ENCODE measurements around the gene FOSL2. TPM values are rescaled to one million over a fixed set of nuclear protein-coding genes. Genes with fewer than 3 reads are reported as not detected.

Gene FOSL2
- total and polyA plus RNA-seq, 2 donors (not counting 1 experiment from before 2014, with no cell fraction given) = 2.5 to 37.7 TPM

DNA sequence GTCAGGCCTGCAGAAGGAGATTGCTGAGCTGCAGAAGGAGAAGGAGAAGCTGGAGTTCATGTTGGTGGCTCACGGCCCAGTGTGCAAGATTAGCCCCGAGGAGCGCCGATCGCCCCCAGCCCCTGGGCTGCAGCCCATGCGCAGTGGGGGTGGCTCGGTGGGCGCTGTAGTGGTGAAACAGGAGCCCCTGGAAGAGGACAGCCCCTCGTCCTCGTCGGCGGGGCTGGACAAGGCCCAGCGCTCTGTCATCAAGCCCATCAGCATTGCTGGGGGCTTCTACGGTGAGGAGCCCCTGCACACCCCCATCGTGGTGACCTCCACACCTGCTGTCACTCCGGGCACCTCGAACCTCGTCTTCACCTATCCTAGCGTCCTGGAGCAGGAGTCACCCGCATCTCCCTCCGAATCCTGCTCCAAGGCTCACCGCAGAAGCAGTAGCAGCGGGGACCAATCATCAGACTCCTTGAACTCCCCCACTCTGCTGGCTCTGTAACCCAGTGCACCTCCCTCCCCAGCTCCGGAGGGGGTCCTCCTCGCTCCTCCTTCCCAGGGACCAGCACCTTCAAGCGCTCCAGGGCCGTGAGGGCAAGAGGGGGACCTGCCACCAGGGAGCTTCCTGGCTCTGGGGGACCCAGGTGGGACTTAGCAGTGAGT, 19.4 kb downstream of the FOSL2 start:
- Histone ChIP-seq H3K9ac (ENCODE audit: low read length) (no peak overlapping the region), H3K27me3 (replicated peaks in 1 of 4; ENCODE audit: control extremely low read depth in 1 of 4, control insufficient read depth in 3 of 4, insufficient read depth in 4 of 4, low read length in 3 of 4) (no peaks in the 10 kb centered on the region), H3K9me3 (ENCODE audit: control extremely low read depth in 1 of 3, control insufficient read depth in 2 of 3, insufficient read depth in 1 of 3, low read length in 2 of 3) (no peaks in the 10 kb centered on the region), H3K79me2 (ENCODE audit: control insufficient read depth, insufficient read depth, low read length) (no peaks in the 10 kb centered on the region), H2AFZ (ENCODE audit: insufficient read depth, low read depth, low read length, poor library complexity, severe bottlenecking) (no peak overlapping the region), H3K4me2 (replicated peaks; ENCODE audit: low read depth, low read length, poor library complexity, severe bottlenecking) (no peak overlapping the region), H3K4me3 (ENCODE audit: control extremely low read depth in 1 of 5, extremely low read depth in 1 of 5, insufficient read depth in 1 of 5, low read depth in 2 of 5, low read length in 4 of 5) (no peak overlapping the region), H4K20me1 (ENCODE audit: control insufficient read depth, insufficient read depth, low read length, poor library complexity, severe bottlenecking) (no peaks in the 10 kb centered on the region), H3K36me3 (replicated peaks in 1 of 2; ENCODE audit: control extremely low read depth in 1 of 2, control insufficient read depth in 1 of 2, extremely low read depth in 1 of 2, insufficient read depth in 2 of 2, low read length in 1 of 2) (no peaks in the 10 kb centered on the region), H3K27ac (ENCODE audit: low read length in 2 of 2) (no peak overlapping the region), H3K4me1 (ENCODE audit: control insufficient read depth in 2 of 2, insufficient read depth in 2 of 2, low read length in 2 of 2) (peaks cover 0 to 8% of the 10 kb centered on the region in 2 donors)
- POLR2A ChIA-PET = no interaction called here
- ATAC-seq (ENCODE audit: low read depth) = no peak
- TF ChIP-seq, protein P1, sequence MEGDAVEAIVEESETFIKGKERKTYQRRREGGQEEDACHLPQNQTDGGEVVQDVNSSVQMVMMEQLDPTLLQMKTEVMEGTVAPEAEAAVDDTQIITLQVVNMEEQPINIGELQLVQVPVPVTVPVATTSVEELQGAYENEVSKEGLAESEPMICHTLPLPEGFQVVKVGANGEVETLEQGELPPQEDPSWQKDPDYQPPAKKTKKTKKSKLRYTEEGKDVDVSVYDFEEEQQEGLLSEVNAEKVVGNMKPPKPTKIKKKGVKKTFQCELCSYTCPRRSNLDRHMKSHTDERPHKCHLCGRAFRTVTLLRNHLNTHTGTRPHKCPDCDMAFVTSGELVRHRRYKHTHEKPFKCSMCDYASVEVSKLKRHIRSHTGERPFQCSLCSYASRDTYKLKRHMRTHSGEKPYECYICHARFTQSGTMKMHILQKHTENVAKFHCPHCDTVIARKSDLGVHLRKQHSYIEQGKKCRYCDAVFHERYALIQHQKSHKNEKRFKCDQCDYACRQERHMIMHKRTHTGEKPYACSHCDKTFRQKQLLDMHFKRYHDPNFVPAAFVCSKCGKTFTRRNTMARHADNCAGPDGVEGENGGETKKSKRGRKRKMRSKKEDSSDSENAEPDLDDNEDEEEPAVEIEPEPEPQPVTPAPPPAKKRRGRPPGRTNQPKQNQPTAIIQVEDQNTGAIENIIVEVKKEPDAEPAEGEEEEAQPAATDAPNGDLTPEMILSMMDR (IDR thresholded peaks at IDR 0.05) = no peak
- no peak for TF ChIP-seq EZH2 (IDR thresholded peaks at IDR 0.05; ENCODE audit: borderline replicate concordance, insufficient read depth, low read depth, low read length, poor library complexity, severe bottlenecking)
- H3K27me3 Mint-ChIP-seq = no peaks in the 10 kb centered on the region
- H3K4me3 Mint-ChIP-seq = no peak overlapping the region
- CTCF ChIA-PET = no interaction called here
- no peak for DNase-seq
- H3K4me1 Mint-ChIP-seq = peaks cover 17% of the 10 kb centered on the region
- H3K9me3 Mint-ChIP-seq (ENCODE audit: insufficient read depth) = no peaks in the 10 kb centered on the region
- whole genome bisulfite sequencing (ENCODE audit: insufficient coverage) = 98% methylated on average over 23 of the region's 27 CpGs
- no peak overlapping the region for H3K27ac Mint-ChIP-seq
- intact Hi-C loops (cut with micrococcal nuclease) = loop anchor here (5.0 kb wide), 1 partner anchor 710 kb away; no protein-coding TSS in a partner anchor

DNA sequence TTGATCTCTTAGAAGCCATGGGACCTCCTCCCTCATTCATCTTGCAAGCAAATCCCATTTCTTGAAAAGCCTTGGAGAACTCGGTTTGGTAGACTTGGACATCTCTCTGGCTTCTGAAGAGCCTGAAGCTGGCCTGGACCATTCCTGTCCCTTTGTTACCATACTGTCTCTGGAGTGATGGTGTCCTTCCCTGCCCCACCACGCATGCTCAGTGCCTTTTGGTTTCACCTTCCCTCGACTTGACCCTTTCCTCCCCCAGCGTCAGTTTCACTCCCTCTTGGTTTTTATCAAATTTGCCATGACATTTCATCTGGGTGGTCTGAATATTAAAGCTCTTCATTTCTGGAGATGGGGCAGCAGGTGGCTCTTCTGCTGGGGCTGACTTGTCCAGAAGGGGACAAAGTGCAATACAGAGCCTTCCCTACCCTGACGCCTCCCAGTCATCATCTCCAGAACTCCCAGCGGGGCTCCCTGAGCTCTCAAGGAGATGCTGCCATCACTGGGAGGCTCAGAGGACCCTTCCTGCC, 20.0 kb downstream of the FOSL2 start:
- Mint-ChIP-seq H3K9me3 (ENCODE audit: insufficient read depth) (no peaks in the 10 kb centered on the region), H3K27me3 (no peaks in the 10 kb centered on the region), H3K4me3 (no peak overlapping the region), H3K27ac (no peak overlapping the region), H3K4me1 (peaks cover 17% of the 10 kb centered on the region)
- Histone ChIP-seq H3K79me2 (ENCODE audit: control insufficient read depth, insufficient read depth, low read length) (no peaks in the 10 kb centered on the region), H4K20me1 (ENCODE audit: control insufficient read depth, insufficient read depth, low read length, poor library complexity, severe bottlenecking) (no peaks in the 10 kb centered on the region), H3K4me1 (ENCODE audit: control insufficient read depth in 2 of 2, insufficient read depth in 2 of 2, low read length in 2 of 2) (peaks cover 0 to 8% of the 10 kb centered on the region in 2 donors), H3K9me3 (ENCODE audit: control extremely low read depth in 1 of 3, control insufficient read depth in 2 of 3, insufficient read depth in 1 of 3, low read length in 2 of 3) (no peaks in the 10 kb centered on the region), H2AFZ (ENCODE audit: insufficient read depth, low read depth, low read length, poor library complexity, severe bottlenecking) (no peak overlapping the region), H3K9ac (ENCODE audit: low read length) (no peak overlapping the region), H3K27me3 (replicated peaks in 1 of 4; ENCODE audit: control extremely low read depth in 1 of 4, control insufficient read depth in 3 of 4, insufficient read depth in 4 of 4, low read length in 3 of 4) (no peaks in the 10 kb centered on the region), H3K4me2 (replicated peaks; ENCODE audit: low read depth, low read length, poor library complexity, severe bottlenecking) (no peak overlapping the region), H3K27ac (ENCODE audit: low read length in 2 of 2) (no peak overlapping the region), H3K4me3 (ENCODE audit: control extremely low read depth in 1 of 5, extremely low read depth in 1 of 5, insufficient read depth in 1 of 5, low read depth in 2 of 5, low read length in 4 of 5) (no peak overlapping the region), H3K36me3 (replicated peaks in 1 of 2; ENCODE audit: control extremely low read depth in 1 of 2, control insufficient read depth in 1 of 2, extremely low read depth in 1 of 2, insufficient read depth in 2 of 2, low read length in 1 of 2) (no peaks in the 10 kb centered on the region)
- TF ChIP-seq EZH2 (IDR thresholded peaks at IDR 0.05; ENCODE audit: borderline replicate concordance, insufficient read depth, low read depth, low read length, poor library complexity, severe bottlenecking) = no peak
- TF ChIP-seq, protein P1 (IDR thresholded peaks at IDR 0.05) = no peak
- CTCF ChIA-PET = no interaction called here
- 92% methylated on average over 5 of the region's 6 CpGs for WGBS (ENCODE audit: insufficient coverage)
- intact Hi-C loops (cut with micrococcal nuclease) = loop anchor here (5.0 kb wide), 1 partner anchor 710 kb away; no protein-coding TSS in a partner anchor
- ATAC-seq (ENCODE audit: low read depth) (no peak), DNase-seq (no peak)
- POLR2A ChIA-PET = no interaction called here
